Neural progenitor cell (in vitro differentiated cells): ENCODE results near the gene OR6K2.

Source experiments
- EZH2 ChIP-seq: fragments of 200-600 bp; sonication (generic); IDR thresholded peaks from 2 replicates; pipeline ENCODE4 v1.6.1; 2017; ENCODE audit warnings: antibody characterized with exemption, mild to moderate bottlenecking, moderate library complexity
- EZH2phosphoT487 ChIP-seq: fragments of 200-600 bp; sonication (generic); IDR thresholded peaks from 2 replicates; pipeline ENCODE4 v1.6.1; 2017; ENCODE audit warnings: antibody characterized with exemption
- TF ChIP-seq, protein P1 (sequence below): fragments of 200-600 bp; sonication (generic); IDR thresholded peaks from 2 replicates; pipeline ENCODE4 v1.5.1; 2017; ENCODE audit warnings: antibody characterized with exemption, mild to moderate bottlenecking

DNA sequence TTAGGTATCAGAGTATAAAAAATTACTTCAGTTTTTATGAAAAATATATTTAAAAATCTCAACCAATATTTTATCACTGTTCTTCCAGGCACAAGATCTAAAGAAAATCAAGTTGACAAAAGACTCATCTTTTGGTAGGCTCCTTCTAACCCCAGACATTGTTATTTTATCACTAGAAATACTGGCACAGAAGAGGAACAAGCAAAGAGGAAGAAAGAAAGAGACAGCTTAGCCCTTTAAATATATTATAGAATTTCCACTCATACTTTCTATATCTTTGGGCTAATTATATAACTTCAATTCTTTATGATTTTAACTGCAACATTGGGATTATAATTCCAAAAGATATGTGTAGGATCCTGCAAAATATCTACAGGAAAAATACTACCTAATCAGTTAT is 46.4 kb downstream of the OR6K2 start:
- TF ChIP-seq, protein P1, sequence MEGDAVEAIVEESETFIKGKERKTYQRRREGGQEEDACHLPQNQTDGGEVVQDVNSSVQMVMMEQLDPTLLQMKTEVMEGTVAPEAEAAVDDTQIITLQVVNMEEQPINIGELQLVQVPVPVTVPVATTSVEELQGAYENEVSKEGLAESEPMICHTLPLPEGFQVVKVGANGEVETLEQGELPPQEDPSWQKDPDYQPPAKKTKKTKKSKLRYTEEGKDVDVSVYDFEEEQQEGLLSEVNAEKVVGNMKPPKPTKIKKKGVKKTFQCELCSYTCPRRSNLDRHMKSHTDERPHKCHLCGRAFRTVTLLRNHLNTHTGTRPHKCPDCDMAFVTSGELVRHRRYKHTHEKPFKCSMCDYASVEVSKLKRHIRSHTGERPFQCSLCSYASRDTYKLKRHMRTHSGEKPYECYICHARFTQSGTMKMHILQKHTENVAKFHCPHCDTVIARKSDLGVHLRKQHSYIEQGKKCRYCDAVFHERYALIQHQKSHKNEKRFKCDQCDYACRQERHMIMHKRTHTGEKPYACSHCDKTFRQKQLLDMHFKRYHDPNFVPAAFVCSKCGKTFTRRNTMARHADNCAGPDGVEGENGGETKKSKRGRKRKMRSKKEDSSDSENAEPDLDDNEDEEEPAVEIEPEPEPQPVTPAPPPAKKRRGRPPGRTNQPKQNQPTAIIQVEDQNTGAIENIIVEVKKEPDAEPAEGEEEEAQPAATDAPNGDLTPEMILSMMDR: no peak
- no peak for TF ChIP-seq EZH2
- TF ChIP-seq EZH2phosphoT487: no peak
